Ovary (tissue), 3 donors: ENCODE results near the gene SPRR1A.
"Not testable (repeated sequence)": the region's sequence is repeated elsewhere in the genome, so short reads cannot be mapped to it uniquely, and the experiment has no call there.

ENCODE experiments used
- CTCF ChIP-seq, 3 donors: fragments of 450-650 bp in 2 of 3; fragments of 200-600 bp in 1 of 3; IDR thresholded peaks; one replicate each; pipeline versions ENCODE4 v1.5.1 to v1.8.0; 2016 to 2022; ENCODE audit warnings: antibody characterized with exemption in 3 of 3, mild to moderate bottlenecking in 1 of 3
- EP300 ChIP-seq: sonication (generic); formaldehyde crosslinking; IDR thresholded peaks from one replicate; pipeline ENCODE4 v1.6.1; 2017; ENCODE audit warnings: antibody characterized with exemption
- POLR2A ChIP-seq: fragments of 450-650 bp; IDR thresholded peaks from one replicate; pipeline ENCODE4 v1.6.1; 2017; ENCODE audit warnings: antibody characterized with exemption, mild to moderate bottlenecking, moderate library complexity
- donor health status: DM: no; HTN: no; CAD: no.

- TF ChIP-seq EP300; CTCF (IDR thresholded peaks at IDR 0.05); POLR2A: not testable (repeated sequence)
These were observed 38.5 kb downstream of the SPRR1A start for GRCh38 chr1:153022340-153022739.
